Natural killer cell (primary cell): ENCODE data around the gene ORMDL2. TPM values are rescaled to one million over a fixed set of nuclear protein-coding genes. Genes with fewer than 3 reads are reported as not detected.
A peak's percentile ranks its signal among the peaks of the same experiment; 100 is the strongest.

ENCODE experiments used
- ATAC-seq, 3 donors: fragments of 150-1000 bp in 2 of 3; fragments of 200-7000 bp in 1 of 3; cut with Tn5 transposase; 1 replicate in 1 of 3; 2 replicates in 2 of 3; pipeline ENCODE4 v1.10.0; 2021; ENCODE audit warnings: mild to moderate bottlenecking in 2 of 3, moderate library complexity in 2 of 3
- DNase-seq, 2 donors: peaks; one replicate each; pipeline versions ENCODE4 v3.0.0 to v3.0.0-alpha.2; 2013 to 2021; ENCODE audit warnings: mixed read lengths in 1 of 2
- H3K27ac ChIP-seq: one replicate; pipeline ENCODE4 v1.5.1; 2013; ENCODE audit warnings: mild to moderate bottlenecking, low read length
- H3K27me3 ChIP-seq: one replicate; pipeline ENCODE4 v1.6.1; 2013; ENCODE audit warnings: low read length; ENCODE audit not compliant: control insufficient read depth, insufficient read depth
- H3K36me3 ChIP-seq: one replicate; pipeline ENCODE4 v1.6.1; 2013; ENCODE audit warnings: low read length; ENCODE audit not compliant: control insufficient read depth, insufficient read depth
- H3K4me1 ChIP-seq: one replicate; pipeline ENCODE4 v1.6.1; 2013; ENCODE audit warnings: low read length; ENCODE audit not compliant: control insufficient read depth, insufficient read depth
- H3K4me3 ChIP-seq: one replicate; pipeline ENCODE4 v1.5.1; 2013; ENCODE audit warnings: low read length
- H3K9me3 ChIP-seq: one replicate; pipeline ENCODE4 v1.6.1; 2013; ENCODE audit warnings: low read length; ENCODE audit not compliant: control insufficient read depth, insufficient read depth
- H3K27ac Mint-ChIP-seq, 2 donors: one replicate each; pipeline ENCODE4 v1.8.0; 2022; ENCODE audit warnings: mild to moderate bottlenecking in 2 of 2, mixed read lengths in 2 of 2, moderate library complexity in 1 of 2
- H3K27me3 Mint-ChIP-seq, 2 donors: one replicate each; pipeline ENCODE4 v1.8.0; 2022; ENCODE audit warnings: low read depth in 2 of 2, mixed read lengths in 2 of 2
- H3K36me3 Mint-ChIP-seq: one replicate; pipeline ENCODE4 v1.8.0; 2022; ENCODE audit warnings: mixed read lengths
- H3K4me1 Mint-ChIP-seq, 2 donors: one replicate each; pipeline ENCODE4 v1.8.0; 2022; ENCODE audit warnings: mixed read lengths in 2 of 2
- H3K4me3 Mint-ChIP-seq: one replicate; pipeline ENCODE4 v1.8.0; 2022; ENCODE audit warnings: mild to moderate bottlenecking, moderate library complexity, mixed read lengths
- H3K9me3 Mint-ChIP-seq, 2 donors: one replicate each; pipeline ENCODE4 v1.8.0; 2022; ENCODE audit warnings: mixed read lengths in 2 of 2
- WGBS: methylation state at CpG from one replicate; pipeline ENCODE4 v1.1.7; 2013; ENCODE audit warnings: missing lambda C conversion rate; ENCODE audit not compliant: insufficient coverage; 5-methylcytosine and 5-hydroxymethylcytosine counted together
- intact Hi-C: fragments of 100-400 bp; cut with micrococcal nuclease; formaldehyde crosslinking; loops from one replicate; pipeline ENCODE4 v1.14.2; 2022
- total RNA-seq, 4 donors: library from RNA; stranded (reverse); fragments of 120-200 nt in 1 of 4; gene quantifications; one replicate each; pipeline versions ENCODE4 v1.2.3 to v1.2.4, GENCODE V29; 2013 to 2022
- TF ChIP-seq, protein P1 (sequence below): fragments of 200-600 bp; IDR thresholded peaks from one replicate; pipeline ENCODE4 v1.8.0; 2022; ENCODE audit warnings: antibody characterized with exemption

Gene ORMDL2
- total RNA-seq, 3 donors from 2014 or later (not counting 1 experiment from before 2014, with no cell fraction given): 21.3 to 36.3 (median 23.1) TPM

DNA sequence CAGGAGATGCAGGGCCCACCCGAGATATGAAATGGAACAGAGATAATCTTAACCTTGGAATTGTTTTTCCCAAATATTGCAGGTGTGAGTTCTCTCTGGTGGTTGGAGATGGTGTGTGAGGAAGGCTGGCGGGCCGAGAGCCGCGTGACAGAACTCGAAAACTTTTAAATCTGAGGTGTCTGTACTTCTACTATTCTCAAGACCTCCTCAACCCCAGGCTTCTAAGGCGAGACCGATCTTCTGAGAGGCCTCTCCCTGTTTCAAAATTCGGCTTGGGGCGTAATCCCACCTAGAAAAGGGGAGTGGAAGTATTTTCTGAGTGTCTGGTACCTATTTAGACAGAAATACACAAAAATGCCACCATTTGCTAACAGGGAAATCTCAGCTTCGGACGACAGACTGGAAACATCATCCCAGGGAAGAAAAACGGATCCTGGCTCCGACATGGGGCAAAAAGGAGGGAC lies 928 bp upstream of the ORMDL2 start:
- no peaks in the 10 kb centered on the region for H3K27me3 ChIP-seq
- peaks cover 32% of the 10 kb centered on the region for H3K36me3 ChIP-seq
- DNase-seq: no peak
- no peaks in the 10 kb centered on the region for H3K27me3 Mint-ChIP-seq
- ATAC-seq: no peak
- H3K4me1 Mint-ChIP-seq: peaks cover 28 to 36% of the 10 kb centered on the region in 2 donors
- no peaks in the 10 kb centered on the region for H3K9me3 ChIP-seq
- no peaks in the 10 kb centered on the region for H3K36me3 Mint-ChIP-seq
- H3K4me1 ChIP-seq: peaks cover 22% of the 10 kb centered on the region
- H3K27ac Mint-ChIP-seq: no peak overlapping the region
- H3K9me3 Mint-ChIP-seq: no peaks in the 10 kb centered on the region
- H3K4me3 ChIP-seq: peak overlapping the region; percentile 85
- 2% methylated on average over 9 of the region's 14 CpGs for WGBS
- no peak overlapping the region for H3K4me3 Mint-ChIP-seq
- peak overlapping the region; percentile 78 for H3K27ac ChIP-seq
- intact Hi-C loops: loop anchor here (1.0 to 5.0 kb wide), 6 partner anchors 12 to 500 kb away; partner anchors contain the start of genes CNPY2, DNAJC14, PA2G4 and PYM1
- TF ChIP-seq, protein P1, sequence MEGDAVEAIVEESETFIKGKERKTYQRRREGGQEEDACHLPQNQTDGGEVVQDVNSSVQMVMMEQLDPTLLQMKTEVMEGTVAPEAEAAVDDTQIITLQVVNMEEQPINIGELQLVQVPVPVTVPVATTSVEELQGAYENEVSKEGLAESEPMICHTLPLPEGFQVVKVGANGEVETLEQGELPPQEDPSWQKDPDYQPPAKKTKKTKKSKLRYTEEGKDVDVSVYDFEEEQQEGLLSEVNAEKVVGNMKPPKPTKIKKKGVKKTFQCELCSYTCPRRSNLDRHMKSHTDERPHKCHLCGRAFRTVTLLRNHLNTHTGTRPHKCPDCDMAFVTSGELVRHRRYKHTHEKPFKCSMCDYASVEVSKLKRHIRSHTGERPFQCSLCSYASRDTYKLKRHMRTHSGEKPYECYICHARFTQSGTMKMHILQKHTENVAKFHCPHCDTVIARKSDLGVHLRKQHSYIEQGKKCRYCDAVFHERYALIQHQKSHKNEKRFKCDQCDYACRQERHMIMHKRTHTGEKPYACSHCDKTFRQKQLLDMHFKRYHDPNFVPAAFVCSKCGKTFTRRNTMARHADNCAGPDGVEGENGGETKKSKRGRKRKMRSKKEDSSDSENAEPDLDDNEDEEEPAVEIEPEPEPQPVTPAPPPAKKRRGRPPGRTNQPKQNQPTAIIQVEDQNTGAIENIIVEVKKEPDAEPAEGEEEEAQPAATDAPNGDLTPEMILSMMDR: no peak

DNA sequence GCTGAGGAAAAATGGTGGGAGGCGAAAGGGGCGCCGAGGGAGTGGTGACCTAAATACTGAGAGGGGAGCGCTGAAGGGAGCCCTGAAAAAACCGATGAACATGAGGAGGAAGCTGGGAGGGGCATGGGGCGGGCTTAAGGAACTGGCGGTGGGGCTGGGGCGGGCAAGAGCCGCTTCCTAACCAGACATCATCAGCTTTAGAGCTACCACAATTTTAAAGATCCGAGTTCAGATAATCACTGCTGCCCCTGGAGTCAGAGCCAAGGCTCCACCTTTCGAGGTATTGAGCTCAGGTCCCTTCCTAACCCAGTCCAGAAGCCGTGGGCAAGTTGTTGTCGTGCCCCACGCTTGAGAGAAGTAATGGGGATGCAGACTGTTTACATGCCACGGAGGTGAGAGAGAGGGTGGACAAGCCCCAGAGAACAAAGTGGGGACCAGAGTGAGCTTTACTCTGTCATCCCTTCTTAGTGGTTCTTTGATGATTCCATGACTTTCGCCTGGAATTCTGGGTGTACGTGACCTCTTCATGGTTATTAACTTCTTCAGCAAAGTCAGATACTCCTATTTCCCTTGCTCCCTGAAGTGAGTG lies 393 bp downstream of the ORMDL2 start:
- H3K27ac Mint-ChIP-seq: no peak overlapping the region
- H3K9me3 Mint-ChIP-seq: no peaks in the 10 kb centered on the region
- TF ChIP-seq, protein P1: no peak
- peaks cover 15 to 22% of the 10 kb centered on the region in 2 donors for H3K4me1 Mint-ChIP-seq
- Histone ChIP-seq H3K9me3 (no peaks in the 10 kb centered on the region), H3K27ac (peak overlapping the region; percentile 64), H3K27me3 (no peaks in the 10 kb centered on the region), H3K4me1 (peaks cover 22% of the 10 kb centered on the region), H3K36me3 (peaks cover 43% of the 10 kb centered on the region), H3K4me3 (peak overlapping the region; percentile 85)
- peak; percentile 49 to 71 (median 50) for ATAC-seq
- intact Hi-C loops: loop anchor here (1.0 to 5.0 kb wide), 6 partner anchors 81 to 499 kb away; partner anchors contain the start of genes CNPY2, PA2G4, RPS26 and ZC3H10
- H3K36me3 Mint-ChIP-seq: no peaks in the 10 kb centered on the region
- WGBS: 6% methylated on average over 17 of the region's 17 CpGs
- no peak for DNase-seq
- no peaks in the 10 kb centered on the region for H3K27me3 Mint-ChIP-seq
- no peak overlapping the region for H3K4me3 Mint-ChIP-seq

DNA sequence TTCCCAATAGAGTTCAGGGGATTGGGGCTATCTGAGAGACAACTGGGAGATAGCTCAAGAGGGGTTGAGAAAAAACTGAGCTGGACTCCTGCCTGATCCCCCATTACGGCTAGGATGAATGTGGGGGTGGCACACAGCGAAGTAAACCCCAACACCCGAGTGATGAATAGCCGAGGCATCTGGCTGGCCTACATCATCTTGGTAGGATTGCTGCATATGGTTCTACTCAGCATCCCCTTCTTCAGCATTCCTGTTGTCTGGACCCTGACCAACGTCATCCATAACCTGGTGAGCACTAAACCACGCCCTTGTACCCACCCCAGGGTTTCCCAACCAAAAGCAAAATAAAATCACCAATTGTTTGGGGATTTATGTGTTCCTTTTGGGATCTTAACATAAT lies 1.0 kb downstream of the ORMDL2 start:
- WGBS: 94% methylated on average over 6 of the region's 6 CpGs

More for the DNA sequence above, 1.0 kb downstream of the ORMDL2 start:
- H3K4me1 ChIP-seq: peaks cover 22% of the 10 kb centered on the region
- H3K27me3 ChIP-seq: no peaks in the 10 kb centered on the region
- H3K36me3 ChIP-seq: peaks cover 45% of the 10 kb centered on the region
- intact Hi-C loops: loop anchor here (1.0 to 5.0 kb wide), 6 partner anchors 82 to 498 kb away; partner anchors contain the start of genes CNPY2, PA2G4, RPS26 and ZC3H10
- no peak overlapping the region for H3K4me3 ChIP-seq
- no peak overlapping the region for H3K27ac Mint-ChIP-seq
- H3K9me3 ChIP-seq: no peaks in the 10 kb centered on the region
- peaks cover 13 to 21% of the 10 kb centered on the region in 2 donors for H3K4me1 Mint-ChIP-seq
- TF ChIP-seq, protein P1: no peak
- ATAC-seq (no peak), DNase-seq (no peak)
- no peak overlapping the region for H3K27ac ChIP-seq
- no peaks in the 10 kb centered on the region for H3K9me3 Mint-ChIP-seq
- no peaks in the 10 kb centered on the region for H3K27me3 Mint-ChIP-seq
- H3K4me3 Mint-ChIP-seq: no peak overlapping the region
- H3K36me3 Mint-ChIP-seq: no peaks in the 10 kb centered on the region
